GM19099 (cell line): ENCODE data around the gene FCRL6.

ENCODE experiments used
- POLR2A ChIP-seq: IDR thresholded peaks from 3 replicates; pipeline ENCODE4 v1.6.1; 2011; ENCODE audit warnings: low read depth; ENCODE audit not compliant: insufficient read length; ENCODE audit errors: extremely low read depth

Gene FCRL6

GRCh38 chr1:159825564-159825963, 23.4 kb downstream of the FCRL6 start:
- TF ChIP-seq POLR2A, result no peak

- TF ChIP-seq POLR2A, result no peak
Observed at GRCh38 chr1:159826441-159827101, 24.4 kb downstream of the FCRL6 start, which contains the start of gene SLAMF8. Gene SLAMF8 (plus strand): TSS chr1:159826873. CDS start chr1:159826899, 26 bp downstream.

- TF ChIP-seq POLR2A, result no peak
Observed at GRCh38 chr1:159827102-159827490, 24.9 kb downstream of the FCRL6 start.

GRCh38 chr1:159827549-159827948, 25.4 kb downstream of the FCRL6 start:
- no peak for TF ChIP-seq POLR2A

GRCh38 chr1:159828176-159828575, 26.0 kb downstream of the FCRL6 start:
- TF ChIP-seq POLR2A, result no peak

- no peak for TF ChIP-seq POLR2A
Observed at GRCh38 chr1:159828581-159829272, 26.6 kb downstream of the FCRL6 start.

- TF ChIP-seq POLR2A, result no peak
Observed at GRCh38 chr1:159829273-159829634, 27.1 kb downstream of the FCRL6 start.

- no peak for TF ChIP-seq POLR2A
Observed at GRCh38 chr1:159829822-159830465, 27.8 kb downstream of the FCRL6 start.

GRCh38 chr1:159830722-159831121, 28.6 kb downstream of the FCRL6 start:
- TF ChIP-seq POLR2A, result no peak

GRCh38 chr1:159831412-159832141, 29.4 kb downstream of the FCRL6 start:
- TF ChIP-seq POLR2A, result no peak

- TF ChIP-seq POLR2A, result no peak
Observed at GRCh38 chr1:159832309-159832708, 30.1 kb downstream of the FCRL6 start.

GRCh38 chr1:159835356-159835755, 33.2 kb downstream of the FCRL6 start:
- TF ChIP-seq POLR2A, result no peak

GRCh38 chr1:159835862-159836525, 33.8 kb downstream of the FCRL6 start:
- no peak for TF ChIP-seq POLR2A

GRCh38 chr1:159838715-159839114, 36.6 kb downstream of the FCRL6 start:
- TF ChIP-seq POLR2A, result no peak
